Left forelimb (tissue), 1 donor: Measurements from ENCODE around the gene ZNF222.

ENCODE experiments used
- DNase-seq: peaks from one replicate; pipeline ENCODE4 v3.0.0-alpha.2; 2018; ENCODE audit warnings: low spot score

Gene ZNF222

GRCh38 chr19:44025217-44025936 is at the start of gene ZNF222:
TSS of gene ZNF222 (plus strand) at chr19:44025379. CDS start at chr19:44025437, 58 bp downstream.
- peak; percentile 86 for DNase-seq

- DNase-seq: no peak
These were observed 48.4 kb upstream of the ZNF222 start for GRCh38 chr19:43976732-43977131.

- DNase-seq: no peak
These were observed 41.7 kb upstream of the ZNF222 start for GRCh38 chr19:43983544-43983911.

- DNase-seq: peak; percentile 91
These were observed 41.1 kb upstream of the ZNF222 start, which contains the start of gene ZNF155 for GRCh38 chr19:43983912-43984686. TSS of gene ZNF155 (plus strand) at chr19:43984188. CDS start at chr19:43988544, 4,356 bp downstream.

- no peak for DNase-seq
These were observed 40.5 kb upstream of the ZNF222 start for GRCh38 chr19:43984687-43985000.

GRCh38 chr19:43997631-43998290 is 27.4 kb upstream of the ZNF222 start:
- DNase-seq: no peak

- no peak for DNase-seq
These were observed 23.0 kb upstream of the ZNF222 start for GRCh38 chr19:44002212-44002565.

GRCh38 chr19:44002566-44003460 is 22.4 kb upstream of the ZNF222 start, which contains the start of gene ZNF230:
TSS of gene ZNF230 (plus strand) at chr19:44002957. CDS start at chr19:44007079, 4,122 bp downstream.
- peak; percentile 91 for DNase-seq

GRCh38 chr19:44003461-44004009 is 21.6 kb upstream of the ZNF222 start:
- no peak for DNase-seq

GRCh38 chr19:44005973-44006372 is 19.2 kb upstream of the ZNF222 start:
- no peak for DNase-seq

- no peak for DNase-seq
These were observed 17.7 kb upstream of the ZNF222 start for GRCh38 chr19:44007473-44007872.

GRCh38 chr19:44010468-44010867 is 14.7 kb upstream of the ZNF222 start:
- no peak for DNase-seq

GRCh38 chr19:44019498-44019897 is 5.7 kb upstream of the ZNF222 start:
- no peak for DNase-seq

GRCh38 chr19:44021221-44021620 is 4.0 kb upstream of the ZNF222 start:
- DNase-seq: no peak

GRCh38 chr19:44024900-44025216 is 321 bp upstream of the ZNF222 start:
- no peak for DNase-seq

GRCh38 chr19:44026622-44027021 is 1.4 kb downstream of the ZNF222 start:
- no peak for DNase-seq

- DNase-seq: no peak
These were observed 6.9 kb downstream of the ZNF222 start for GRCh38 chr19:44032001-44032610.

- no peak for DNase-seq
These were observed 17.0 kb downstream of the ZNF222 start for GRCh38 chr19:44042147-44042546.

- DNase-seq: no peak
These were observed 25.8 kb downstream of the ZNF222 start for GRCh38 chr19:44050740-44051649.
